Astrocyte (in vitro differentiated cells and primary cell): ENCODE measurements around the gene WBP2NL. TPM values are rescaled to one million over a fixed set of nuclear protein-coding genes. Genes with fewer than 3 reads are reported as not detected.

Experiments
- DNase-seq: peaks from one replicate; pipeline ENCODE4 v3.0.0-alpha.2; 2010; ENCODE audit warnings: low read depth
- FAIRE-seq: peaks from 2 replicates; lab custom pipeline; 2011; peaks lifted over from hg19 to GRCh38; lab: Jason Lieb, UNC
- H2AFZ ChIP-seq: 2 replicates; pipeline ENCODE4 v1.6.0; 2012; ENCODE audit warnings: low read depth, low read length, inconsistent platforms
- H3K27ac ChIP-seq: 2 replicates; pipeline ENCODE4 v1.5.1; 2011; ENCODE audit warnings: low read depth, low read length, inconsistent platforms
- H3K27me3 ChIP-seq: 2 replicates; pipeline ENCODE4 v1.6.0; 2011; ENCODE audit warnings: low read length, inconsistent platforms; ENCODE audit not compliant: insufficient read depth
- H3K36me3 ChIP-seq: 2 replicates; pipeline ENCODE4 v1.5.1; 2011; ENCODE audit warnings: low read length, inconsistent platforms; ENCODE audit not compliant: insufficient read depth
- H3K4me1 ChIP-seq: 2 replicates; pipeline ENCODE4 v1.5.1; 2011; ENCODE audit warnings: low read length, inconsistent platforms; ENCODE audit not compliant: insufficient read depth
- H3K4me2 ChIP-seq: 2 replicates; pipeline ENCODE4 v1.6.0; 2012; ENCODE audit warnings: low read length, inconsistent platforms
- H3K4me3 ChIP-seq: 2 replicates; pipeline ENCODE4 v1.5.1; 2011; ENCODE audit warnings: low read depth, mild to moderate bottlenecking, low read length, inconsistent platforms; ENCODE audit not compliant: insufficient read depth
- H3K79me2 ChIP-seq: 2 replicates; pipeline ENCODE4 v1.6.0; 2012; ENCODE audit warnings: mild to moderate bottlenecking, low read length, inconsistent platforms; ENCODE audit not compliant: insufficient read depth
- H3K9ac ChIP-seq: 2 replicates; pipeline ENCODE4 v1.6.0; 2012; ENCODE audit warnings: mild to moderate bottlenecking, low read length, inconsistent platforms
- H3K9me3 ChIP-seq: 2 replicates; pipeline ENCODE4 v1.5.1; 2012; ENCODE audit warnings: low read depth, mild to moderate bottlenecking, low read length, inconsistent platforms; ENCODE audit not compliant: insufficient read depth
- H4K20me1 ChIP-seq: 2 replicates; pipeline ENCODE4 v1.6.0; 2012; ENCODE audit warnings: low read length, inconsistent platforms; ENCODE audit not compliant: insufficient read depth
- H3K27ac Mint-ChIP-seq: one replicate; pipeline ENCODE4 v1.8.0; 2021; ENCODE audit warnings: mild to moderate bottlenecking, mixed read lengths; ENCODE audit not compliant: unreplicated experiment
- H3K27me3 Mint-ChIP-seq: one replicate; pipeline ENCODE4 v1.8.0; 2021; ENCODE audit warnings: low read depth, mixed read lengths; ENCODE audit not compliant: unreplicated experiment
- H3K36me3 Mint-ChIP-seq: one replicate; pipeline ENCODE4 v1.8.0; 2021; ENCODE audit warnings: low read depth, mixed read lengths; ENCODE audit not compliant: unreplicated experiment
- H3K4me1 Mint-ChIP-seq: one replicate; pipeline ENCODE4 v1.8.0; 2021; ENCODE audit warnings: low read depth, mixed read lengths; ENCODE audit not compliant: unreplicated experiment
- H3K4me3 Mint-ChIP-seq: one replicate; pipeline ENCODE4 v1.8.0; 2021; ENCODE audit warnings: mild to moderate bottlenecking, moderate library complexity, mixed read lengths; ENCODE audit not compliant: unreplicated experiment
- H3K9me3 Mint-ChIP-seq: one replicate; pipeline ENCODE4 v1.8.0; 2021; ENCODE audit warnings: mild to moderate bottlenecking, mixed read lengths; ENCODE audit not compliant: unreplicated experiment
- CTCF ChIP-seq: IDR thresholded peaks from 2 replicates; pipeline ENCODE4 v1.5.1; 2011; ENCODE audit warnings: low read depth, mild to moderate bottlenecking, inconsistent platforms, low read length, moderate library complexity; ENCODE audit not compliant: insufficient read depth
- EZH2 ChIP-seq: IDR thresholded peaks from 2 replicates; pipeline ENCODE4 v1.6.1; 2012; ENCODE audit warnings: mild to moderate bottlenecking, low read length, inconsistent platforms; ENCODE audit not compliant: insufficient read depth
- total RNA-seq: library from RNA; stranded (reverse); gene quantifications from 2 replicates; pipeline ENCODE4 v1.2.1, GENCODE V29; 2021

WBP2NL gene
- total RNA-seq, 1 donor from 2014 or later = not detected

GRCh38 chr22:41975299-41976069 lies 23.1 kb upstream of the WBP2NL start:
- H3K36me3 Mint-ChIP-seq = no peaks in the 10 kb centered on the region
- H3K27ac Mint-ChIP-seq = no peak overlapping the region
- H2AFZ ChIP-seq = no peak overlapping the region
- FAIRE-seq (no peak), DNase-seq (no peak)
- peaks cover 3% of the 10 kb centered on the region for H3K4me1 Mint-ChIP-seq
- no peaks in the 10 kb centered on the region for H4K20me1 ChIP-seq
- H3K27ac ChIP-seq = no peak overlapping the region
- H3K27me3 ChIP-seq = peaks cover 39% of the 10 kb centered on the region
- H3K4me3 Mint-ChIP-seq = peak overlapping the region; percentile 83
- H3K4me1 ChIP-seq = peaks cover 4% of the 10 kb centered on the region
- no peaks in the 10 kb centered on the region for H3K9me3 ChIP-seq
- TF ChIP-seq CTCF (no peak), EZH2 (no peak)
- H3K4me3 ChIP-seq = no peak overlapping the region
- H3K4me2 ChIP-seq = no peak overlapping the region
- H3K9me3 Mint-ChIP-seq = peaks cover 4% of the 10 kb centered on the region
- H3K9ac ChIP-seq = no peak overlapping the region
- H3K36me3 ChIP-seq = no peaks in the 10 kb centered on the region
- no peaks in the 10 kb centered on the region for H3K79me2 ChIP-seq
- peaks cover 68% of the 10 kb centered on the region for H3K27me3 Mint-ChIP-seq

GRCh38 chr22:41976070-41976901 lies 22.3 kb upstream of the WBP2NL start:
- peak overlapping the region; percentile 23 for H3K4me3 ChIP-seq
- H3K27ac ChIP-seq = no peak overlapping the region
- H3K9me3 ChIP-seq = no peaks in the 10 kb centered on the region
- peaks cover 38% of the 10 kb centered on the region for H3K27me3 ChIP-seq
- H4K20me1 ChIP-seq = no peaks in the 10 kb centered on the region
- H3K9me3 Mint-ChIP-seq = peaks cover 4% of the 10 kb centered on the region
- H2AFZ ChIP-seq = no peak overlapping the region
- peak overlapping the region; percentile 83 for H3K4me3 Mint-ChIP-seq
- no peaks in the 10 kb centered on the region for H3K36me3 Mint-ChIP-seq
- peak overlapping the region; percentile 79 for H3K4me2 ChIP-seq
- no peak overlapping the region for H3K27ac Mint-ChIP-seq
- peaks cover 70% of the 10 kb centered on the region for H3K27me3 Mint-ChIP-seq
- FAIRE-seq (no peak), DNase-seq (no peak)
- peak; percentile 48 for TF ChIP-seq EZH2
- no peak for TF ChIP-seq CTCF
- H3K9ac ChIP-seq = no peak overlapping the region
- no peaks in the 10 kb centered on the region for H3K79me2 ChIP-seq
- peaks cover 3% of the 10 kb centered on the region for H3K4me1 Mint-ChIP-seq
- H3K4me1 ChIP-seq = peaks cover 4% of the 10 kb centered on the region
- H3K36me3 ChIP-seq = no peaks in the 10 kb centered on the region
